ENCODE results near the gene MED27.

MED27 gene

GRCh38 chr9:131886826-131887225 is 192.8 kb downstream of the MED27 start:
- Histone ChIP-seq H3F3A (ENCODE audit: low read depth) (no peaks in the 10 kb centered on the region), H2AFZ (ENCODE audit: low read length) (no peak overlapping the region), H3K9ac (ENCODE audit: low read depth, low read length, poor library complexity, severe bottlenecking) (no peak overlapping the region), H3K27me3 (ENCODE audit: insufficient read depth, low read length, poor library complexity, severe bottlenecking) (no peaks in the 10 kb centered on the region), H3K9me3 (ENCODE audit: insufficient read depth, low read depth, low read length) (no peaks in the 10 kb centered on the region), H3K36me3 (ENCODE audit: insufficient read depth, low read length) (peaks cover 2% of the 10 kb centered on the region; the same call in 1 of the 2 replicates), H3K9me2 (replicated peaks; ENCODE audit: low read depth, low read length) (no peaks in the 10 kb centered on the region), H3K4me2 (ENCODE audit: low read depth, low read length, poor library complexity, severe bottlenecking) (no peak overlapping the region), H4K20me1 (ENCODE audit: insufficient read depth, low read length, poor library complexity, severe bottlenecking) (no peaks in the 10 kb centered on the region), H3K4me1 (ENCODE audit: insufficient read depth, low read length, poor library complexity, severe bottlenecking) (no peaks in the 10 kb centered on the region), H3K4me3 (ENCODE audit: low read length, poor library complexity, severe bottlenecking) (no peak overlapping the region), H3K79me2 (ENCODE audit: insufficient read depth, low read length) (no peaks in the 10 kb centered on the region)
- TF ChIP-seq EZH2phosphoT487 (IDR thresholded peaks at IDR 0.05; ENCODE audit: borderline replicate concordance), result no peak
- TF ChIP-seq CTCF (conservative IDR thresholded peaks at IDR 0.05; ENCODE audit: low read length), result no peak

GRCh38 chr9:131885144-131885609 is 194.5 kb downstream of the MED27 start:
- H2AFZ ChIP-seq (ENCODE audit: low read length), result no peak overlapping the region
- no peaks in the 10 kb centered on the region for H3K79me2 ChIP-seq (ENCODE audit: insufficient read depth, low read length)
- no peaks in the 10 kb centered on the region for H3K27me3 ChIP-seq (ENCODE audit: insufficient read depth, low read length, poor library complexity, severe bottlenecking)
- H3F3A ChIP-seq (ENCODE audit: low read depth), result no peaks in the 10 kb centered on the region
- H3K9ac ChIP-seq (ENCODE audit: low read depth, low read length, poor library complexity, severe bottlenecking), result no peak overlapping the region
- H3K9me3 ChIP-seq (ENCODE audit: insufficient read depth, low read depth, low read length), result no peaks in the 10 kb centered on the region
- H4K20me1 ChIP-seq (ENCODE audit: insufficient read depth, low read length, poor library complexity, severe bottlenecking), result no peaks in the 10 kb centered on the region
- no peaks in the 10 kb centered on the region for H3K9me2 ChIP-seq (replicated peaks; ENCODE audit: low read depth, low read length)
- H3K36me3 ChIP-seq (ENCODE audit: insufficient read depth, low read length), result no peaks in the 10 kb centered on the region; the same call in 1 of the 2 replicates
- no peak overlapping the region for H3K4me3 ChIP-seq (ENCODE audit: low read length, poor library complexity, severe bottlenecking)
- TF ChIP-seq CTCF (conservative IDR thresholded peaks at IDR 0.05; ENCODE audit: low read length) (no peak), EZH2phosphoT487 (IDR thresholded peaks at IDR 0.05; ENCODE audit: borderline replicate concordance) (no peak)
- no peak overlapping the region for H3K4me2 ChIP-seq (ENCODE audit: low read depth, low read length, poor library complexity, severe bottlenecking)
- H3K4me1 ChIP-seq (ENCODE audit: insufficient read depth, low read length, poor library complexity, severe bottlenecking), result peaks cover 5% of the 10 kb centered on the region

GRCh38 chr9:131884222-131884621 is 195.4 kb downstream of the MED27 start:
- peaks cover 5% of the 10 kb centered on the region for H3K4me1 ChIP-seq (ENCODE audit: insufficient read depth, low read length, poor library complexity, severe bottlenecking)
- H3K9me2 ChIP-seq (replicated peaks; ENCODE audit: low read depth, low read length), result no peaks in the 10 kb centered on the region
- no peaks in the 10 kb centered on the region for H3K79me2 ChIP-seq (ENCODE audit: insufficient read depth, low read length)
- TF ChIP-seq EZH2phosphoT487 (IDR thresholded peaks at IDR 0.05; ENCODE audit: borderline replicate concordance) (no peak), CTCF (conservative IDR thresholded peaks at IDR 0.05; ENCODE audit: low read length) (no peak)
- no peak overlapping the region for H3K4me2 ChIP-seq (ENCODE audit: low read depth, low read length, poor library complexity, severe bottlenecking)
- H3K36me3 ChIP-seq (ENCODE audit: insufficient read depth, low read length), result no peaks in the 10 kb centered on the region; the same call in 1 of the 2 replicates
- H3K9ac ChIP-seq (ENCODE audit: low read depth, low read length, poor library complexity, severe bottlenecking), result no peak overlapping the region
- no peak overlapping the region for H2AFZ ChIP-seq (ENCODE audit: low read length)
- no peaks in the 10 kb centered on the region for H3K27me3 ChIP-seq (ENCODE audit: insufficient read depth, low read length, poor library complexity, severe bottlenecking)
- no peak overlapping the region for H3K4me3 ChIP-seq (ENCODE audit: low read length, poor library complexity, severe bottlenecking)
- H4K20me1 ChIP-seq (ENCODE audit: insufficient read depth, low read length, poor library complexity, severe bottlenecking), result no peaks in the 10 kb centered on the region
- no peaks in the 10 kb centered on the region for H3K9me3 ChIP-seq (ENCODE audit: insufficient read depth, low read depth, low read length)
- H3F3A ChIP-seq (ENCODE audit: low read depth), result no peaks in the 10 kb centered on the region
